CD4-positive, alpha-beta T cell treated with Interferon alpha-2 for 1 hour (primary cell): ENCODE measurements around the gene ABHD15.

ENCODE experiments used
- DNase-seq, 2 donors: peaks; one replicate each; pipeline ENCODE4 v3.0.0-alpha.2; 2020 to 2022

Gene ABHD15, protein sequence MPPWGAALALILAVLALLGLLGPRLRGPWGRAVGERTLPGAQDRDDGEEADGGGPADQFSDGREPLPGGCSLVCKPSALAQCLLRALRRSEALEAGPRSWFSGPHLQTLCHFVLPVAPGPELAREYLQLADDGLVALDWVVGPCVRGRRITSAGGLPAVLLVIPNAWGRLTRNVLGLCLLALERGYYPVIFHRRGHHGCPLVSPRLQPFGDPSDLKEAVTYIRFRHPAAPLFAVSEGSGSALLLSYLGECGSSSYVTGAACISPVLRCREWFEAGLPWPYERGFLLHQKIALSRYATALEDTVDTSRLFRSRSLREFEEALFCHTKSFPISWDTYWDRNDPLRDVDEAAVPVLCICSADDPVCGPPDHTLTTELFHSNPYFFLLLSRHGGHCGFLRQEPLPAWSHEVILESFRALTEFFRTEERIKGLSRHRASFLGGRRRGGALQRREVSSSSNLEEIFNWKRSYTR

DNA sequence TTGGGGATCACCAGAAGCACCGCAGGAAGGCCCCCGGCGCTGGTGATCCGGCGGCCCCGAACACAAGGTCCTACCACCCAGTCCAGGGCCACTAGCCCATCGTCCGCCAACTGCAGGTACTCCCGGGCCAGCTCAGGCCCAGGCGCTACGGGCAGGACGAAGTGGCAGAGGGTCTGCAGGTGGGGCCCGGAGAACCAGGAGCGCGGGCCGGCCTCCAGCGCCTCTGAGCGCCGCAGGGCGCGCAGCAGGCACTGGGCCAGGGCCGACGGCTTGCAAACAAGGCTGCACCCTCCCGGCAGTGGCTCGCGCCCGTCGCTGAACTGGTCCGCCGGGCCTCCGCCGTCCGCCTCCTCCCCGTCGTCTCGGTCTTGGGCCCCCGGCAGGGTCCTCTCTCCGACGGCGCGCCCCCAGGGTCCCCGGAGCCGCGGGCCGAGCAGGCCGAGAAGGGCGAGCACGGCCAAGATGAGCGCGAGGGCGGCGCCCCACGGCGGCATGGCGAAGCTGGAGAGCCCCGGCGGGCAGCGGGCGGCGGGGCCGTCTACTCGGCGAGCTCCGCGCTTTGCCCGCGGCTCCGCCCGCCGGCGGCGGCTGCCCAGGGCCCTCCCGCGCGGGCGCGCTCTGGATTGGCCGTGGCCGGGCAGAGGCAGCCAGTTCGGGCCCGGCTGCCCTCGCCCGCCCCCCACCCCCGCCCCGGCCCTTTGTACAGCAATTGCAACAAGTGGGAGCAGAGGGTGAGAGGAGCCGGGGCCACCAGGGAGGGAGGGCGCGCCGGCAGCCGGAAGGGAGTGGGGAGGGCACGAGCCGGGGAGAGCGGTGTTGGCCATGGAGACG is at the start of gene ABHD15:
Gene ABHD15 (minus strand): TSS at position 565 of the 831 bp plus-strand sequence. CDS start 71 bp downstream, at position 494.
- peak; percentile 25 to 64 for DNase-seq

DNA sequence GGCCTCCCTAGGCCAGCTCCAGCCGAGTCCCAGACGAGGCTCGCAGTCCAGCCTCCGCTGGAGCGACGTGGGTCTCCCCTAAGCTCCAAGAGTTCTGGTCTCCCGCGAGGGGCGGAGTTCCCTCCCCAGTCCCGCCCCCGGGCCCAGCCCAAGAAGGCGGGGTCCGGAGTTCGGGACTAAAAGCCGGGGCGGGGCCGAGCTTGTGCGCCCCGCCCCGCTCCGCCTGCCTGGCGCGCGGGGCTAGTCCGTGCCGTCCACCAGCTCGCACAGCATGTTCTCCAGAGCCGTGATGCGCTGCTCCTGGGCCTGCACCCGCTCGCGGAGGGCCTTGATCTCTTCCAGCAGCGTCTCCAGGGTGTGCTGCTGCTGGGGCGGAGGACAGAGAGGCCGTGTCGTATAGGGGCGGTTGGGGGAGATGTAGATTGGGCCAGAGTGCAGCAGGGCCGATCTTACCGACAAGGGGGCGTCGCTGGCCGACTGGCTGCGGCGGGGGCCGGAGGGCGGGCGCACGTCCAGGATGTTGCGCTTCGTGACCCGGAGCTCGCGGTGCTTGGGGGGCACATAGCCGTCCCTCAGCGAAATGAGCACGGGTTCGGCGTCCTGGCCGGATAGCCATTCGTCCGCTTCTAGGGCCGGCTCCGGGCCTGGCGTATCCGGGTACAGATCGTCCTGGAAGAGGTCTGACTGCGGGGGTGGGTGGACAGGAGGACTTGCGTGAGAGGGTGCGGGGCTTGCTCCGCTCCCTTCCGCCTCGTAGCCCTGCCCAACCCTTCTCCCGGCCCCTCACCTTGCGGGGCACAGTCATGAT is 48.9 kb upstream of the ABHD15 start:
- peak; percentile 84 to 91 for DNase-seq

DNA sequence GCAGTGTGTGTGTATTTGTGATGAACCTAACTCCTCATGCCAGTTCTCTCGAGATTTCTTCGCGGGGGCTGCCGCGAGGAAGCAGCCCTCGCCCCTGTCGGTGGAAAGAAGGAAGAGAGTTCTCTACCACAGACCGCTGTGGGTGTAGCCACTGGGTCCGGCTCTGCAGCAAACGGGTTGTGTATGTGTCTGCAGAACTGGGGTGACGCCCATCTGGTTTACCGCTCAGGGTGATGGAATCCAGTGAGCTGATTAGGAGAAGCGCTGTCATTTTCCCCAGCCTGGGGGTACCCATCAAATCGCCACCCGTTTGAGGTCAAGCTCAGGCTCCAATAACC is 48.2 kb upstream of the ABHD15 start:
- peak; percentile 73 to 81 for DNase-seq

DNA sequence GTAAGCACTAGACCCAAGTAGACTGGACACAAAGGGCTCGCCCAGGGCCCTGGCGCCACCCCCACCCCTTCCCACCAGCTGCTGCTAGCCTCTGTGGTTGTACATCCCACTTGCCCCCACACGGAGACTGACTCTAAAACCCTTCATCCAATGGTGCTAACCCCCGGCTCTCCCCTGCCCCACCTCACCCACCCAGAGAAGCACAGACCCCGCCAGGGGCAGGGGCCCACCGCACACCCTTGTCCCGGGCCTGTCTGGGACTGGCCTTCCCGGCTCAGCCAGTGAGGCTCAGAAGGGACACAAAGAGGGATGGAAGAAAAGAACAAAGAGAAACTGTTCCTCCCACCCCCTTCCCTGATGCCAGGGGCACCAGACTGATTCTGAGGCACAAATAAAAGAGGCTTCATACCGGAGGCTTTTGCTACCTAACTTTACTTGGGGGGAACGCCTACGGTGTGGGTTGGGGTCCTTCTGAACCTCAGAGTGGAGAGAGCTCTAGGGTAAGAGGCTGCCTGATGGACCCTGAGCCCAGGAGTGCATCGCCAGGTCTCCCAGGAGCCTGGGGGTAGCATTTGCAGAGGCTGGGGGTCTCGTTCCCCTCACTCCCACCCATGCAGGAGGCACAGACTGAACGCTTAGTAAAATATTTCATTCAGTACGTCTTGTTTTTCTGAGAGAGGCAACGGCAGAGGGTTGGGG is 47.7 kb upstream of the ABHD15 start:
- no peak for DNase-seq

DNA sequence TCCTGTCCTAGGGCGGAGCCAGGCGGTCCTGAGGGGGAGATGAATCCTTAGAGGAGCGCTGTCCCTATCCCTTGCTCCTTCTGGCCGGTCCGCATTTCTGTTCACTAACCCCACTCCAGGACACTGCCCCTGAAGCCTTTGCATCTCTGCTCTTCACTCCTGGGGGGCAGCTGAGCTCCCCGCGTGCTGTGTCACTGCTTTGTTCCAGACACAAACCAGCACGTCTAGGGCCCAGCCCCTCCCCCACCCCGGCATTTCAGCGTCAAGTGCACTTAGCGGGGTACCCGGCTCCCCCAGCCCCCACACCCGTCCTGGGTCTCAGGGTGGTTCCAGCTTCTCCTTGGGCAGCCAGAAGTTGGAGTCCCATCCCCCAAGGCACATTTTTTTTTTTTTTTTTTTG is 47.0 kb upstream of the ABHD15 start:
- no peak for DNase-seq

DNA sequence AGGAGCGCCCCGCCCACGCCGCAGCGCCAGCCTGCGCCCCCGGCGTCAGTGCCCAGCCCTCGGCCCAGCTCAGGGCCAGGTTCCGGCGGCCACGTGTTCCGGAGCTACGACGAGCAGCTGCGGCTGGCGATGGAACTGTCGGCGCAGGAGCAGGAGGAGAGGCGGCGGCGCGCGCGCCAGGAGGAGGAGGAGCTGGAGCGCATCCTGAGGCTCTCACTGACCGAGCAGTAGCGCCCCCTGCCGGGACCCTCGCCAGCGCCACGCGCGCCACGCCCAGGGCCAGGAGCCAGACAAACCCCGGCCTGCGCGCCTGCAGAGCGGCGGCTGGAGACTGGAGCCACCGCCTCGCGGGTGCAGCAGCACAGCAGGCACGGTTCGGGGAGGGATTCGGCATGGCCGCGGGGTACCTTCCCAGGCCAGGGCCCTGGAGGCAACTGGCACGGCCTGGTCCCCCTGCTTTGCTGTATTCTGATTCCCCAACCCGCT is 46.6 kb upstream of the ABHD15 start:
- DNase-seq = peak; percentile 88 to 94

DNA sequence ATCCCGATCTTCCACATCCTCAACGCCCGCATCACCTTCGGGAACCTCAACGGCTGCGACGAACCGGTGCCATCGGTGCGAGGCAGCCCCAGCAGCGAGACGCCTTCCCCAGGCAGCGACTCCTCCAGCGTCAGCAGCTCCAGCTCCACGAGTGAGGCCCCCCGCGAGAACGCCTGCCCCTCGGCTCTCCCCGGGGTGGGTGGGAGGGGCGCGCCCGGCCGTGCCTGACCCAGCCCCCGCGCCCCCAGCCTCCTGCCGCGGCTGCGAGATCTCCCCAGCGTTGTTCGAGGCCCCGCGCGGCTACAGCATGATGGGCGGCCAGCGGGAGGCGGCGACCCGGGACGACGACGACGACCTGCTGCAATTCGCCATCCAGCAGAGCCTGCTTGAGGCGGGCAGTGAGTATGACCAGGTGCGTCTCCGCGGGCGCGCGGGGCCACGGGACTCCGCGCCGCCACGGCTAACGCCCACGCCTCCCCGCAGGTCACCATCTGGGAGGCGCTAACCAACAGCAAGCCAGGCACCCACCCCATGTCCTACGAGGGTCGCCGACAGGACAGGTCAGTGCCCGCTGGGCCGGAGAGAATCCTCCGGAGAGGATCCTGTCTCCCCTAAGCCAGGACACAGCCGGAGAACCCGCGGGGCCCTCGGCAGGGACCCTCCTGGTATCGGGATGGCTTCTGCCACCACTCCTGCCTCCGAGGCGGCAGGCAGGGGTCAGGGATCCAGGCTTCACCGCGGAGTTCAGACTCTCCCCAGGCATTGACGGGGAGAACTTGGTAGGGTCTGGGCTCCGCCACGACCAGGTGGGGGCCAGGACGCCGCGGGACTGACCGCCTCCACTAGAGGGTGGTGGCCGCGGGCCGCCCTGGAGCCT is 45.8 kb upstream of the ABHD15 start:
- no peak for DNase-seq

DNA sequence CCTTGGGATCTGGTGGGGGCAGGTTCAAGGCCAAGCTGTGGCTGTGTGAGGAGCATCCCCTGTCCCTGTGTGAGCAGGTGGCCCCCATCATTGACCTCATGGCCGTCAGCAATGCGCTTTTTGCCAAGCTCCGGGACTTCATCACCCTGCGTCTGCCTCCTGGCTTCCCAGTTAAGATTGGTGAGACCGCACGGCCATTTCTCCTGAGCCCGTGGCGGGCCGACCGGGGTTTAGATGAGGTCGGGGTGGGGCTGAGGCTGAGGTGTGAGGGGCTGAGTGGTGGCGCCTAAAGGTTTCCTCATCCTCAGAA is 45.2 kb upstream of the ABHD15 start:
- DNase-seq = no peak

DNA sequence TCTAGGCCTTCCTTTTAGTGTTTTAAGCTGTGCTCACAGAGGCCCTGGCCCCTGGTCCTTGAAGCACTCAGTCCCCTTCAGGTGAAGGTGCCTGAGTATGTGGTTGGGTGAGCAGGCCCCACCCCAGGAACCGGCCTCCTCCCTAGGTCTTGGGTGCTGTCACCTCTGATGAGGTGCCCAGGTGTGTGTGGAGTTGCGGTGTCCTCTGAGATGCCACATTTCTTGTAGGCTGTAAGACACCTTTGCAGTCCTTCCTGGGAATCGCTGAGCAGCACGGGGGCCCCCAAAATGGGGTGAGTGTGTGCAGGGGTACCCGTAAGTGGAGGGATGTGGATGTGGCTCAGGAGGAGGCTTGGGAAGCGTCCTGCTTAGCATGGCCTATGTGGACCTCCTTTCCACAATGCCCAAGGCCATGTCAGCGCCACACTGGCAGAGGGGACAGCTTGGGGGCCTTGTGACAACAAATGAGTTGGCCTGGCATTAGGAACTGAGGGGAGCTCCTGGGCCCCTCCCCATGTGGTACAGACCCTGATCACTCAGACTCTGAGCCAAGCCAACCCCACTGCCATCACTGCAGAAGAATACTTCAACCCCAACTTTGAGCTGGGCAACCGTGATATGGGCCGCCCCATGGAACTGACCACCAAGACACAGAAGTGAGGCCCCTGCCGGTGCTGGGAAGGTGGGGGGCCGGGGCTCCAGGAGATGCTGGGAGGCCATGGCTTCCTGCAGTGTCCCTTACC is 44.7 kb upstream of the ABHD15 start:
- DNase-seq = no peak

DNA sequence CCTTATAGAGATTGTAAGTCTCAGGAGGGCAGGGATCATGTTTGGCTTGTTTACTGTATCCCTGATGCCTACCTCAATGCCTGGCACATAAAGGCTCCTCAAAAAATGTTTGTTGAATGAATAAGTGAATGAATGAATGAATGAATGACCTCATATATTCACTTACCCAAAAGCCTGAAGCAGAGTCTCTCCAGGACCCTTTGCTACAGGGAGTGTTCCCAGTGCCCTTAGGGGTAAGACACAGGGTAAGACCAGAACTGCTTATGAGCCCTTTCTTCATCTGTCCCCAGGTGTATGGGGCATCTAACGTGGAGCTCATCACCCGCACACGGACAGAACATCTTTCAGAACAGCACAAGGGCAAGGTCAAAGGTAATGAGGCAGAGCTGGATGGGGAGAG is 43.6 kb upstream of the ABHD15 start:
- no peak for DNase-seq

DNA sequence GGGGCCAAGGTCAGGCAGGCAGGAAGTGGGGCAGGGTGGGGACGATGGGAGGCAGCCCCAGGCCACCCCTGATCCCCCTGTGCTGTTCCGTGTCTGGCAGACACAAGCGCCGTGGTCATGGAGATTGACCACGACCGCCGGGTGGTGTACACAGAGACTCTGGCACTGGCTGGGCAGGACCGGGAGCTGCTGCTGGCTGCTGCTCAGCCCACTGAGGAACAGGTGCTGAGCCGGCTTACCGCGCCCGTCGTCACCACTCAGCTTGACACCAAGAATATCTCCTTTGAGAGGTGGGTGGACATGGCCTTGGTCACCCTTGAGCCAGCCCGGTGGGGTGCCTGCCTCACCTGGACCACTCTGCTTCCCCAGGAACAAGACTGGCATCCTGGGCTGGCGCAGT is 42.1 kb upstream of the ABHD15 start:
- no peak for DNase-seq

DNA sequence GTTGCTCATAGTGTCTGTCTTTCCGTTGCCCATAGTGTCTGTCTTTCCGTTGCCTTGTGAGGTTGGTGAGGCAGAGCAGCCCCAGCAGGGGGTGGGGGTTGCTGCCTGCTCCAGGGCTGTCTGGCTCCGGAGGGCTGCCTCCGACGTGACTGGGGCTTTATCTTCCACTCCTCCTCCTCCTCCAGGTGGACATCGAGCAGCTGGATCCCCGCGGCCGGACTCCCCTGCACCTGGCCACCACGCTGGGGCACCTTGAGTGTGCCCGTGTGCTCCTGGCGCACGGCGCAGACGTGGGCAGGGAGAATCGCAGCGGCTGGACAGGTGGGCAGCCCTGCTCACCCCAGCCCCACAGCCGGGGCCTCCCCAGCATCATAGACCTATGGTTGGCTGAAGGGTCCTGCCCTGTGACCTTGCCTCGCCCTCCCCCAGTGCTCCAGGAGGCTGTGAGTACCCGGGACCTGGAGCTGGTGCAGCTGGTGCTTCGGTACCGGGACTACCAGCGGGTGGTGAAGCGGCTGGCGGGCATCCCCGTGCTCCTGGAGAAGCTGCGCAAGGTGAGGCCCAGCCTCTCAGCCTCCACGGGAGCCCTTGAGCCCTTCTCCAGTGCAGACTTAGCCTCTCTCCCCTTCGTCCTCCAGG is 40.8 kb upstream of the ABHD15 start:
- no peak for DNase-seq

DNA sequence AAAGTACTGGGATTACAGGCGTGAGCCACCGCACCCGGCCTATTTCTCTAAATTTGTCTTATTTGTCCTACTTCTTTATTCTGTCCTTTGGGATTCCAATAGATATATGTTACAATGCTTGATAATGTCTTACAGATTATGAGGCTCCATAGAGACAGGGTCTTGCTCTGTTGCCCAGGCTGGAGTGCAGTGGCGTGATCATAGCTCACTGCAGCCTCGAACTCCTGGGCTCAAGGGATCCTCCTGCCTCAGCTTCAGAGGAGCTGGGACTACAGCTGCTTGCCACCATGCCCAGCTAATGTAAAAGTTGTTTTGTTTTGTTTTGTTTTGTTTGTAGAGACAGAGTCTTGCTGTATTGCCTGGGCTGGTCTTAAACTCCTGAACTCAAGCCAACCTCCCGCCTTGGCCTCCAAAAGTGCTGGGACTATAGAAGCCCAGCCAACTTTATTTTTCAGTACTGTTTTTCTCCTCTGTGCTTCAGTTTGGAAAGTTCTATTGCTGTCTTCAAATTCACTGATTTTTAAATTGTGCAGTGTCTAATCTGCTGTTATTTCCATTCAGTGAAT is 36.4 kb upstream of the ABHD15 start:
- no peak for DNase-seq

DNA sequence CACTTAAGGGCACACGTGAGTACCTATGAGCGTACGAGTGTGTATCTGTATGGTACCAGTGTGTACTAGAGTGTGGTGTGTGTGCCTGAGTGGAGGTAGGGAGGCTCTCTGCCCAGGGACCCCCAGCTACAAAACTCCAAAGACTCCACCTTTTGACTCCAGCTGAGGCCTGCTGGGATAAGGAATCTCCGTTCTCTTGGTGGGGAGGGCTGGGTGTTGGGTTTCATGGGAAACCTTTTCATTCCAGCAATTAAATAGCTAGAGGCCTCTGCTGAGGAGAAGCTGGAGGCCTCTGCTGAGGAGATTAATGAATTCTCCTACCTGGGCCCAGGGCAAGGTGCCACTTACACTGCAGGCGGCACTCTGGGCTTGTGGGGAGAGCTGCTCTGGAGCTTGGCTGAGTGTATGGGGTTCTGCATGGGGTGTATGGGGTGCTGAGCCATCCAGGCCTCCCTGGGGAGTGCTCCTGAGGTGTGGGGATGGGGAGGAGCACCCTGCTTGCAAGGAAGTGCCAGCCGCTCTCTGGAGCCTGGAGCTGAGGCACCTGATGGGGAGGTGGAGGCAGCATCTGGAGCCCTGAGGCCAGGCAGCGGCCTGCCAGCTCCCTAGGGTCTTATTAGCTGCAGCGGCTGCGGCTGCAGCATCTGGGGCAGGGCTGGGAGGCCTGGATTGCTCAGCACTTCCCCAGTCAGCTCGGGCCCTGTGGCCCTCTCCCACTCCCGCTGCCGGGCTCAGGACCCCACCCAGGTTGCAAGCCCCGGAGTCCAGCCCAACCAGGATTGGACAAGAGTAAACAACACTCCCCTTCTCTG is 30.7 kb upstream of the ABHD15 start:
- no peak for DNase-seq

DNA sequence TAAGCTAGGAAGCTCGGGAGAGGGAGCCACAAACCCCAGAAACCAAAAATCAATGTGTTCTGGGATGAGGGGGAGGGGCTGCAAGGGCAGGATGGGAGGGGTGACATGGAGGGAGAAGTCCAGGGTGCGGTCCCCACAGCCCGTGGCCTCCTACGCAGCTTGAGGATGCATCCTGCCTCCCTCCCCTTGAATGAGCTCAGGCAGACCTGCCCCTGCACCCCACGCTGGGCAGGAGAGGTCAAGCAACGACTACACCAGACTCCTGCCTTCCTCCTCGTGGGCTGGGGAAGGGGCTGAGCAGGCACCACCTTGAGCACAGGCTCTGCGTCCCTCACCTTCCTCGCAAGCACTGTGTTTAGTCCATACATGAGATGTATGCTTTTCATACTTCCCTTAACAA is 30.0 kb upstream of the ABHD15 start:
- DNase-seq = no peak

DNA sequence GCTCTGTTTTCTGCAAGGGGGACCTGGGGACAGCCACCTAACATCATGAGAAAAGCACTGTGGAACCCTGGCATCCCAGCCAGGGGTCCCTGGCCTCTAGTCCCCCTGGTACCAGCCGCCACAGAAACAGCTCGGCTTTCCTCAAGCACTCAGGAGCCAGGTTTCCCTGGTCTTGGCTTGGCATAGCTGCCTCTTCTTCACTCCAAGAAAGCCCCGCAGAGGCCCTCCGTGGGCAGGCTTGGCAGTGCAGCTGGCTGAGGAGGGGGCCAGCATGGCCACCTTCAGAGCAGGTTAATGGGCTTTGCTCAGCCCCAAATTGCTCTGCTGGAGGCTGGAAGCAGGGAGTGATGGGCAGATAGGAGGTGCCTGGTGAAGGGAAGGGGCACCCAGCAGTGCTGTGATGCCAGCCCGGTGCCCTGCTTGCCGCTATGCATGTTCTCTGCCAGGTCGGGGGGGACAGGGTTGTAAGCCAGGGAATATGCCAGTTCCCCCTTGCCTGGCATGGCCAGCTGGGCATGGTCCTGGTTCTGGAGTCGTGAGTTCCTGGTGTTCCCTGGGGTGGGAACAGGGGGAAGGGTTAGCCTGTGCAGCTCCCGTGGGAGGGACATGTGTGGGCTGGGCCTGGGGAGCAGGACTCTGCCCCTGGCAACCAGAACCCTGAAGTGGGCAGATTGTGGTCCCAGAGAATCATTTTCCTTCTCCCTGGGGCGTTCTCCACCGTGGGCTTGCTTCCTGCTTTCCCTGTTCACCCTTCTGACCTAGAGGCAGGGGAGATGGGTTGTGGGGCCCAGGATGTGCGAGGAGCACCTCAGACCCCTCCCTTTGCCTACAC is 29.3 kb upstream of the ABHD15 start:
- DNase-seq = no peak

DNA sequence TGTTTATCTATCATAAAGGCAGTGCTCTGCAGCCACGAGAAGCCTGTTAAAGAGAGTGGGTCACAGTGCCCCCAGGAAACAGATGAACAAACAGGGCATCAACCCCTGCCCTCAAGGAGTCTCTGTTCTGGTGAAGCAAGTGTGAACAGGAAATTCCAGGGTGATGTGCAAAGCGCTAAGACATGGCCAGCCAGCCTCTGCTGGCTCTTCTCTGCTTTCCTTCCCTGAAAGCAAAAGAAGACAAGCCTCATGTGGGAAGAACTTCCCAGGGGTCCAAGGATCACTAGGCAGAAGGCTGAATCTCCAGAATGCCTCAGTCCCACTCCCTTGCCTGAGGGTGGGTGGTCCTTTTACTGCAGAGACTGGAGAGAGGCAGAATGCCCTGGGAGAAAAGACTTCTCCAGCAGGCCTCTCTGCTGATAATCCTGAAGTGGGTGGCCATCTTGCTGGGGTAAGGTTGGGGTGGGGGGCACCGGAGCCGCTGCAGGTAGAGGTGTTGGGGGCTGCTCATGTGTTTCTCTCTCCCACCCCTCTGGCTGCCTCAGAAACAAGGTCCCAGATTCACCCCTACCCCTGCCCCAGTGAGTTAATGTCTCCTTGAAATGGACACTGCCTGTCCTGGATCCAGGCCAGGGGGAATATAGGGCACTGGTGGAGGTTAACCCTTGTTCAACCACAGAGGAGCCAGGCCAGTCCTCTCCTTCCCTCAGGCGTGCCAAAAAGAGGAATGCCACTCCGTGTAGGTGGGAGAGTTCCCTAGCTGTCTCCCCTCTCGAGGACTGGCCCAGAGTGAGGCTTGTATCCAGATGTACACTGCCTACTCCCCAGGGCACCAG is 28.5 kb upstream of the ABHD15 start:
- DNase-seq = no peak
